ENCODE data around the gene COG2. TPM values are rescaled to one million over a fixed set of nuclear protein-coding genes. Genes with fewer than 3 reads are reported as not detected.

The COG2 gene
- total and polyA plus RNA-seq, 2 of the 8 experiments (the other 6 are each of a cell fraction or from before 2014, with no cell fraction given): 10.3 to 36.7 TPM

DNA sequence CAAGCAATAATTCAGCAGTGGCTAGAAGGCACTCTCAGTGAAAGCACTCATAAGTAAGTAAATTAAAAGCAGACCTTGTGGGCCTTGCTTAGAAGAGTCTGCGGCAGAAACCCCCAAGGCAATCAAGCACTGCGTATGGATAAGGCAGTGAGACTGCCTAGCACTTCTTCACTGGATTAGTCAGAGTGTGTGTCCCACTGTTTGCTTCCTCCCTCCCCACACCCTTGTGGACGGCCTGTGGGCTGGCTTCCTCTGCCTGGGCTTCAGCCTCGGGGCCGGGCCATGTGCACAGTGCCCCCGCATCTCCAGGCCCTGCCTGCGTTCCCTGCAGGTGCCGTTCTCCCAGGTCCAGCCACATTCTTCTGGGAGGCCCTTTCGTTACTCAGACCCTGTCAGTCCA is 47.8 kb downstream of the COG2 start:
- FAIRE-seq (no peak), DNase-seq (ENCODE audit: low read depth in 1 of 2, low spot score in 2 of 2) (no peak)
- Histone ChIP-seq H3K14ac (ENCODE audit: insufficient read length) (no peak overlapping the region), H3K9ac (replicated peaks in 1 of 4; ENCODE audit: extremely low read depth in 1 of 4, low read depth in 3 of 4, low read length in 3 of 4) (no peak overlapping the region), H4K5ac (ENCODE audit: insufficient read length, low read depth, low read length) (no peak overlapping the region), H3K27me3 (replicated peaks in 1 of 4; ENCODE audit: control insufficient read depth in 3 of 4, extremely low read depth in 1 of 4, insufficient read depth in 3 of 4, low read length in 3 of 4) (no peaks in the 10 kb centered on the region), H2BK120ac (replicated peaks; ENCODE audit: low read depth, low read length) (no peak overlapping the region), H3K36me3 (ENCODE audit: control insufficient read depth in 2 of 4, insufficient read depth in 4 of 4, low read length in 3 of 4) (peaks cover 16 to 73% (median 40%) of the 10 kb centered on the region in 4 experiments), H2AK5ac (ENCODE audit: low read depth, low read length) (no peak overlapping the region), H3K4me1 (replicated peaks in 1 of 4; ENCODE audit: control insufficient read depth in 3 of 4, insufficient read depth in 4 of 4, low read length in 3 of 4) (peaks cover 0 to 7% (median 1%) of the 10 kb centered on the region in 4 experiments; a peak in 1 of 7 replicates), H3K4me2 (ENCODE audit: insufficient read depth in 1 of 2, low read depth in 2 of 2, low read length in 2 of 2) (no peak overlapping the region), H3K18ac (ENCODE audit: extremely low read depth, low read length) (no peak overlapping the region), H2BK15ac (ENCODE audit: low read length) (no peak overlapping the region), H3K9me3 (ENCODE audit: insufficient read depth in 2 of 2, low read depth in 1 of 2, low read length in 1 of 2) (no peaks in the 10 kb centered on the region), H4K91ac (replicated peaks; ENCODE audit: insufficient read length, low read length) (no peak overlapping the region), H3K56ac (replicated peaks; ENCODE audit: insufficient read length, low read depth, low read length) (no peak overlapping the region), H2BK5ac (ENCODE audit: low read depth, low read length) (no peak overlapping the region), H3K4me3 (ENCODE audit: extremely low read depth in 1 of 4, insufficient read depth in 2 of 4, low read depth in 3 of 4, low read length in 4 of 4) (no peak overlapping the region), H2BK12ac (ENCODE audit: low read depth, low read length) (no peak overlapping the region), H3K27ac (ENCODE audit: low read depth, low read length) (no peak overlapping the region), H3K23me2 (ENCODE audit: low read depth, low read length) (no peaks in the 10 kb centered on the region), H3K79me1 (ENCODE audit: low read depth, low read length) (no peaks in the 10 kb centered on the region), H2AFZ (ENCODE audit: low read length) (no peak overlapping the region), H3K79me2 (ENCODE audit: control insufficient read depth in 1 of 2, insufficient read depth in 2 of 2, low read length in 2 of 2) (no peaks in the 10 kb centered on the region), H2BK20ac (ENCODE audit: low read length) (no peak overlapping the region), H4K20me1 (replicated peaks in 1 of 2; ENCODE audit: control insufficient read depth in 1 of 2, insufficient read depth in 2 of 2, low read length in 2 of 2) (peaks cover 0 to 1% of the 10 kb centered on the region in 2 experiments), H3K4ac (replicated peaks; ENCODE audit: insufficient read length, low read depth, low read length) (no peak overlapping the region), H3K23ac (ENCODE audit: insufficient read length) (no peak overlapping the region), H4K8ac (ENCODE audit: extremely low read depth, insufficient read depth, low read length) (no peak overlapping the region)
- ChIA-PET POLR2A (ENCODE audit: partially characterized antibody) (no interaction called here), CTCF (ENCODE audit: partially characterized antibody) (interaction anchor here (2.1 kb wide), 1 partner anchor 48 kb away, joined by 9 read pairs; the partner anchor contains the start of gene COG2)
- WGBS, 2 experiments (ENCODE audit: extremely low coverage in 1 of 2, insufficient coverage in 1 of 2, insufficient read length in 1 of 2, insufficient replicate concordance in 2 of 2, low coverage in 1 of 2, low lambda C conversion rate in 2 of 2, missing lambda C conversion rate in 1 of 2): 86% methylated on average over 9 of the region's 9 CpGs; no CpG with 5 or more reads in 1 of the 2 experiments
- TF ChIP-seq TEAD4 (IDR thresholded peaks at IDR 0.05; ENCODE audit: low read depth, low read length) (no peak), NANOG (IDR thresholded peaks at IDR 0.05; ENCODE audit: insufficient read depth, low read depth, low read length, poor library complexity, severe bottlenecking) (no peak), SIX5 (IDR thresholded peaks at IDR 0.05; ENCODE audit: low read depth, low read length) (no peak), FOSL1 (IDR thresholded peaks at IDR 0.05; ENCODE audit: insufficient read depth, low read depth, low read length) (no peak), POU5F1 (IDR thresholded peaks at IDR 0.05; ENCODE audit: low read depth, low read length) (no peak), KDM1A (IDR thresholded peaks at IDR 0.05; ENCODE audit: borderline replicate concordance, low read length) (no peak), BRCA1 (IDR thresholded peaks at IDR 0.05; ENCODE audit: low read depth, low read length) (no peak), KDM5A (IDR thresholded peaks at IDR 0.05; ENCODE audit: low read length) (no peak), CREB1 (IDR thresholded peaks at IDR 0.05) (no peak)
- TF ChIP-seq, protein P1, sequence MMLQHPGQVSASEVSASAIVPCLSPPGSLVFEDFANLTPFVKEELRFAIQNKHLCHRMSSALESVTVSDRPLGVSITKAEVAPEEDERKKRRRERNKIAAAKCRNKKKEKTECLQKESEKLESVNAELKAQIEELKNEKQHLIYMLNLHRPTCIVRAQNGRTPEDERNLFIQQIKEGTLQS (IDR thresholded peaks at IDR 0.05; ENCODE audit: insufficient read depth, low read depth, low read length): no peak
- TF ChIP-seq, protein P2, sequence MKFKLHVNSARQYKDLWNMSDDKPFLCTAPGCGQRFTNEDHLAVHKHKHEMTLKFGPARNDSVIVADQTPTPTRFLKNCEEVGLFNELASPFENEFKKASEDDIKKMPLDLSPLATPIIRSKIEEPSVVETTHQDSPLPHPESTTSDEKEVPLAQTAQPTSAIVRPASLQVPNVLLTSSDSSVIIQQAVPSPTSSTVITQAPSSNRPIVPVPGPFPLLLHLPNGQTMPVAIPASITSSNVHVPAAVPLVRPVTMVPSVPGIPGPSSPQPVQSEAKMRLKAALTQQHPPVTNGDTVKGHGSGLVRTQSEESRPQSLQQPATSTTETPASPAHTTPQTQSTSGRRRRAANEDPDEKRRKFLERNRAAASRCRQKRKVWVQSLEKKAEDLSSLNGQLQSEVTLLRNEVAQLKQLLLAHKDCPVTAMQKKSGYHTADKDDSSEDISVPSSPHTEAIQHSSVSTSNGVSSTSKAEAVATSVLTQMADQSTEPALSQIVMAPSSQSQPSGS (IDR thresholded peaks at IDR 0.05; ENCODE audit: low read length): no peak

All from H1 (cell line).